IMR-90 (cell line): ENCODE measurements around the gene DUS4L.

Experiments
- FOS ChIP-seq: fragments of 150-350 bp; IDR thresholded peaks from 2 replicates; pipeline ENCODE4 v1.6.1; 2016; ENCODE audit warnings: low read depth, low read length
- MAFK ChIP-seq: IDR thresholded peaks from 2 replicates; pipeline ENCODE4 v1.6.1; 2012; ENCODE audit warnings: low read depth, low read length, improper control_type of control experiment
- TF ChIP-seq, protein P1 (sequence below): conservative IDR thresholded peaks from 2 replicates; pipeline ENCODE4 v1.5.1; 2012; ENCODE audit warnings: mild to moderate bottlenecking, low read depth, low read length, improper control_type of control experiment

DNA sequence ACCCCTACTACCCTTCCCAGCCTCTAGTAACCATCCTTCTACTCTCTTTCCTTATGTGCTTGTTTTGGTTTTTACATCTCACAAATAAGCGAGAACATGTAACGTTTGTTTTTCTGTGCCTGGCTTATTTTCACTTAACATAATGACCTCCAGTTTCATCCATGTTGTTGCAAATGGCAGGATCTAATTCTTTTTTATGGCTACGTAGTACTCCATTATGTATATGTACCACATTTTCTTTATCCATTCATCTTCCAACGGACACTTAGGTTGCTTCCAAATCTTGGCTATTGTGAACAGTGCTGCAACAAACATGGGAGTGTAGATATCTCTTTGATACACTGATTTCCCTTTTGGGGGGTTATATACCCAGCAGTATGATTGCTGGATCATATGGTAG is 63.2 kb downstream of the DUS4L start:
- TF ChIP-seq, protein P1, sequence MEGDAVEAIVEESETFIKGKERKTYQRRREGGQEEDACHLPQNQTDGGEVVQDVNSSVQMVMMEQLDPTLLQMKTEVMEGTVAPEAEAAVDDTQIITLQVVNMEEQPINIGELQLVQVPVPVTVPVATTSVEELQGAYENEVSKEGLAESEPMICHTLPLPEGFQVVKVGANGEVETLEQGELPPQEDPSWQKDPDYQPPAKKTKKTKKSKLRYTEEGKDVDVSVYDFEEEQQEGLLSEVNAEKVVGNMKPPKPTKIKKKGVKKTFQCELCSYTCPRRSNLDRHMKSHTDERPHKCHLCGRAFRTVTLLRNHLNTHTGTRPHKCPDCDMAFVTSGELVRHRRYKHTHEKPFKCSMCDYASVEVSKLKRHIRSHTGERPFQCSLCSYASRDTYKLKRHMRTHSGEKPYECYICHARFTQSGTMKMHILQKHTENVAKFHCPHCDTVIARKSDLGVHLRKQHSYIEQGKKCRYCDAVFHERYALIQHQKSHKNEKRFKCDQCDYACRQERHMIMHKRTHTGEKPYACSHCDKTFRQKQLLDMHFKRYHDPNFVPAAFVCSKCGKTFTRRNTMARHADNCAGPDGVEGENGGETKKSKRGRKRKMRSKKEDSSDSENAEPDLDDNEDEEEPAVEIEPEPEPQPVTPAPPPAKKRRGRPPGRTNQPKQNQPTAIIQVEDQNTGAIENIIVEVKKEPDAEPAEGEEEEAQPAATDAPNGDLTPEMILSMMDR: no peak
- TF ChIP-seq MAFK (no peak), FOS (no peak)
